H1 (cell line): ENCODE data around the gene SNF8. TPM values are rescaled to one million over a fixed set of nuclear protein-coding genes. Genes with fewer than 3 reads are reported as not detected.

ENCODE experiments used
- CTCF ChIA-PET: fragments of 300-600 bp; sonication (Branson Sonifier 250); formaldehyde crosslinking; loops from one replicate; lab custom pipeline; 2021; ENCODE audit not compliant: partially characterized antibody; lab: Charles Lee
- POLR2A ChIA-PET: fragments of 300-600 bp; sonication (Branson Sonifier 250); formaldehyde crosslinking; loops from one replicate; lab custom pipeline; 2021; ENCODE audit warnings: inconsistent platforms; ENCODE audit not compliant: partially characterized antibody; lab: Charles Lee
- DNase-seq, 2 experiments: peaks; one replicate each; pipeline versions ENCODE4 v3.0.0 to v3.0.0-alpha.2; 2010 to 2022; ENCODE audit warnings: low spot score in 2 of 2, low read depth in 1 of 2, mixed read lengths in 1 of 2
- FAIRE-seq: peaks from 2 replicates; lab custom pipeline; 2011; peaks lifted over from hg19 to GRCh38; lab: Jason Lieb, UNC
- H2AFZ ChIP-seq: 2 replicates; pipeline ENCODE4 v1.8.1; 2012; ENCODE audit warnings: low read length, inconsistent platforms
- H2AK5ac ChIP-seq: 2 replicates; pipeline ENCODE4 v1.6.1; 2013; ENCODE audit warnings: low read depth, low read length
- H2BK120ac ChIP-seq: replicated peaks from 2 replicates; pipeline ENCODE3; 2013; ENCODE audit warnings: low read depth, low read length, inconsistent platforms
- H2BK12ac ChIP-seq: 2 replicates; pipeline ENCODE4 v1.6.1; 2013; ENCODE audit warnings: low read depth, low read length
- H2BK15ac ChIP-seq: 2 replicates; pipeline ENCODE4 v1.6.1; 2013; ENCODE audit warnings: low read length
- H2BK20ac ChIP-seq: 2 replicates; pipeline ENCODE4 v1.6.1; 2013; ENCODE audit warnings: low read length
- H2BK5ac ChIP-seq: 2 replicates; pipeline ENCODE4 v1.6.1; 2013; ENCODE audit warnings: low read depth, low read length
- H3K14ac ChIP-seq: 2 replicates; pipeline ENCODE4 v1.6.1; 2013; ENCODE audit warnings: inconsistent platforms; ENCODE audit not compliant: insufficient read length
- H3K18ac ChIP-seq: 2 replicates; pipeline ENCODE4 v1.6.1; 2013; ENCODE audit warnings: low read length; ENCODE audit errors: extremely low read depth
- H3K23ac ChIP-seq: 2 replicates; pipeline ENCODE4 v1.6.1; 2013; ENCODE audit warnings: inconsistent platforms; ENCODE audit not compliant: insufficient read length
- H3K23me2 ChIP-seq: 2 replicates; pipeline ENCODE4 v1.6.1; 2013; ENCODE audit warnings: low read depth, low read length
- H3K27ac ChIP-seq: 2 replicates; pipeline ENCODE4 v1.6.1; 2011; ENCODE audit warnings: low read depth, low read length, inconsistent platforms
- H3K27me3 ChIP-seq, 4 experiments: replicated peaks in 1 of 4; 1 replicate in 1 of 4; 2 replicates in 3 of 4; pipeline versions ENCODE4 v1.6.1 to v1.8.1; 2011 to 2013; ENCODE audit warnings: low read length in 3 of 4, mild to moderate bottlenecking in 3 of 4, inconsistent platforms in 2 of 4, mixed read lengths in 2 of 4, moderate library complexity in 1 of 4; ENCODE audit not compliant: control insufficient read depth in 3 of 4, insufficient read depth in 3 of 4; ENCODE audit errors: extremely low read depth in 1 of 4
- H3K36me3 ChIP-seq, 4 experiments: 2 replicates each; pipeline versions ENCODE4 v1.6.1 to v1.8.1; 2011 to 2013; ENCODE audit warnings: mild to moderate bottlenecking in 4 of 4, low read length in 3 of 4, moderate library complexity in 2 of 4, control low read depth in 1 of 4, inconsistent platforms in 1 of 4; ENCODE audit not compliant: insufficient read depth in 4 of 4, control insufficient read depth in 2 of 4
- H3K4ac ChIP-seq: replicated peaks from 2 replicates; pipeline ENCODE3; 2013; ENCODE audit warnings: low read length, low read depth, mixed read lengths, inconsistent platforms; ENCODE audit not compliant: insufficient read length
- H3K4me1 ChIP-seq, 4 experiments: replicated peaks in 1 of 4; 1 replicate in 1 of 4; 2 replicates in 3 of 4; pipeline versions ENCODE4 v1.6.1 to v1.8.1; 2011 to 2013; ENCODE audit warnings: low read length in 3 of 4, inconsistent platforms in 2 of 4, mixed read lengths in 1 of 4; ENCODE audit not compliant: insufficient read depth in 4 of 4, control insufficient read depth in 3 of 4
- H3K4me2 ChIP-seq, 2 experiments: 2 replicates each; pipeline versions ENCODE4 v1.6.1 to v1.8.1; 2011 to 2013; ENCODE audit warnings: low read depth in 2 of 2, low read length in 2 of 2, control low read depth in 1 of 2, inconsistent platforms in 1 of 2, mild to moderate bottlenecking in 1 of 2; ENCODE audit not compliant: insufficient read depth in 1 of 2
- H3K4me3 ChIP-seq, 4 experiments: fragments of 200-600, 300-600 bp in 1 of 4; sonication (generic), shearing (Covaris generic), sonication (Bioruptor Twin) in 1 of 4; 2 replicates each; pipeline versions ENCODE4 v1.5.1 to v1.8.1; 2011 to 2016; ENCODE audit warnings: low read length in 4 of 4, low read depth in 3 of 4, control low read depth in 2 of 4, inconsistent platforms in 2 of 4, mild to moderate bottlenecking in 2 of 4, mixed read lengths in 1 of 4, moderate library complexity in 1 of 4; ENCODE audit not compliant: insufficient read depth in 2 of 4; ENCODE audit errors: extremely low read depth in 1 of 4
- H3K56ac ChIP-seq: replicated peaks from 2 replicates; pipeline ENCODE3; 2013; ENCODE audit warnings: low read depth, mild to moderate bottlenecking, mixed read lengths, low read length, inconsistent platforms; ENCODE audit not compliant: insufficient read length
- H3K79me1 ChIP-seq: 2 replicates; pipeline ENCODE4 v1.6.1; 2013; ENCODE audit warnings: low read depth, low read length, control low read depth
- H3K79me2 ChIP-seq, 2 experiments: 2 replicates each; pipeline versions ENCODE4 v1.6.1 to v1.8.1; 2012 to 2013; ENCODE audit warnings: low read length in 2 of 2, mild to moderate bottlenecking in 2 of 2, inconsistent platforms in 1 of 2; ENCODE audit not compliant: insufficient read depth in 2 of 2, control insufficient read depth in 1 of 2
- H3K9ac ChIP-seq, 4 experiments: replicated peaks in 1 of 4; 1 replicate in 1 of 4; 2 replicates in 3 of 4; pipeline versions ENCODE4 v1.6.1 to v1.8.1; 2011 to 2013; ENCODE audit warnings: low read depth in 3 of 4, low read length in 3 of 4, control low read depth in 2 of 4, mild to moderate bottlenecking in 2 of 4, moderate library complexity in 2 of 4, inconsistent platforms in 1 of 4; ENCODE audit errors: extremely low read depth in 1 of 4
- H3K9me3 ChIP-seq, 2 experiments: 2 replicates each; pipeline versions ENCODE4 v1.6.1 to v1.8.1; 2012 to 2013; ENCODE audit warnings: mild to moderate bottlenecking in 2 of 2, moderate library complexity in 2 of 2, control low read depth in 1 of 2, inconsistent platforms in 1 of 2, low read depth in 1 of 2, low read length in 1 of 2, mixed read lengths in 1 of 2; ENCODE audit not compliant: insufficient read depth in 2 of 2
- H4K20me1 ChIP-seq, 2 experiments: replicated peaks in 1 of 2; 2 replicates each; pipeline versions ENCODE3 to v1.8.1; 2011 to 2013; ENCODE audit warnings: inconsistent platforms in 2 of 2, low read length in 2 of 2, mild to moderate bottlenecking in 1 of 2; ENCODE audit not compliant: insufficient read depth in 2 of 2, control insufficient read depth in 1 of 2
- H4K5ac ChIP-seq: 2 replicates; pipeline ENCODE4 v1.6.1; 2013; ENCODE audit warnings: low read length, low read depth, mixed read lengths, inconsistent platforms; ENCODE audit not compliant: insufficient read length
- H4K8ac ChIP-seq: 2 replicates; pipeline ENCODE4 v1.8.0; 2013; ENCODE audit warnings: mild to moderate bottlenecking, moderate library complexity, low read length, inconsistent platforms; ENCODE audit not compliant: insufficient read depth; ENCODE audit errors: extremely low read depth
- H4K91ac ChIP-seq: replicated peaks from 2 replicates; pipeline ENCODE3; 2013; ENCODE audit warnings: low read length, mixed read lengths, inconsistent platforms; ENCODE audit not compliant: insufficient read length
- ASH2L ChIP-seq: fragments of 200-600, 300-600 bp; sonication (generic); IDR thresholded peaks from one replicate; pipeline ENCODE4 v1.7.1; 2017; ENCODE audit warnings: low read length
- BACH1 ChIP-seq: IDR thresholded peaks from 2 replicates; pipeline ENCODE4 v1.6.1; 2012; ENCODE audit warnings: low read length, improper control_type of control experiment
- CBX8 ChIP-seq: fragments of 300-800, 300-1000 bp; sonication (generic); IDR thresholded peaks from 2 replicates; pipeline ENCODE4 v1.7.1; 2016; ENCODE audit warnings: low read depth, low read length, borderline replicate concordance
- CTBP2 ChIP-seq: IDR thresholded peaks from 2 replicates; pipeline ENCODE4 v1.7.0; 2011; ENCODE audit warnings: borderline replicate concordance, mild to moderate bottlenecking, moderate library complexity, mixed read lengths, low read length; ENCODE audit not compliant: insufficient read depth, insufficient read length
- EGR1 ChIP-seq: IDR thresholded peaks from 2 replicates; pipeline ENCODE4 v1.6.1; 2011; ENCODE audit warnings: low read depth, low read length, borderline replicate concordance
- HDAC6 ChIP-seq: IDR thresholded peaks from one replicate; pipeline ENCODE4 v1.7.1; 2012; ENCODE audit warnings: low read depth, mild to moderate bottlenecking, inconsistent platforms, low read length, moderate library complexity
- SIX5 ChIP-seq: IDR thresholded peaks from 2 replicates; pipeline ENCODE4 v1.6.1; 2011; ENCODE audit warnings: mild to moderate bottlenecking, low read depth, low read length
- SP2 ChIP-seq: IDR thresholded peaks from 2 replicates; pipeline ENCODE4 v1.6.1; 2012; ENCODE audit warnings: mild to moderate bottlenecking, low read length, inconsistent platforms
- SP4 ChIP-seq: IDR thresholded peaks from 2 replicates; pipeline ENCODE4 v1.6.1; 2012; ENCODE audit warnings: low read length, inconsistent platforms
- TAF1 ChIP-seq: IDR thresholded peaks from 2 replicates; pipeline ENCODE4 v1.6.1; 2011; ENCODE audit warnings: mild to moderate bottlenecking, low read depth, low read length
- TEAD4 ChIP-seq: IDR thresholded peaks from 2 replicates; pipeline ENCODE4 v1.6.1; 2012; ENCODE audit warnings: low read depth, low read length, inconsistent platforms, mixed read lengths
- WGBS, 2 experiments: shearing (Covaris generic) in 1 of 2; methylation state at CpG; one replicate each; pipeline versions ENCODE4 v1.1.6 to v1.1.7; 2013 to 2015; ENCODE audit warnings: low lambda C conversion rate in 2 of 2, mixed read lengths in 2 of 2, inconsistent platforms in 1 of 2, low coverage in 1 of 2, missing lambda C conversion rate in 1 of 2; ENCODE audit not compliant: insufficient replicate concordance in 2 of 2, insufficient coverage in 1 of 2, insufficient read length in 1 of 2; ENCODE audit errors: extremely low coverage in 1 of 2, missing lambda C conversion rate in 1 of 2; 5-methylcytosine and 5-hydroxymethylcytosine counted together
- polyA plus RNA-seq, 7 experiments: library from polyadenylated mRNA; depleted of rRNA in 3 of 7; stranded (reverse) in 5 of 7; unstranded in 2 of 7; fragments of >200 nt in 5 of 7; fragments of 200-250 nt in 2 of 7; gene quantifications; 1 replicate in 5 of 7; 2 replicates in 1 of 7; 4 replicates in 1 of 7; pipeline versions ENCODE4 v1.2.1 to v1.2.3, GENCODE V29; 2011 to 2013; ENCODE audit warnings: missing spikeins in 2 of 7, mixed read lengths in 2 of 7
- total RNA-seq: library from RNA; stranded (reverse); fragmentation: NEBNext Ultra II Directional; extraction: Animal tissue kit (Norgen Biotek cat#: 25700); gene quantifications from 2 replicates; pipeline ENCODE4 v1.2.1, GENCODE V29; 2021
- TF ChIP-seq, protein P1 (sequence below): IDR thresholded peaks from 2 replicates; pipeline ENCODE4 v1.6.1; 2011; ENCODE audit warnings: low read depth, mild to moderate bottlenecking, low read length; ENCODE audit not compliant: insufficient read depth

The SNF8 gene
- total and polyA plus RNA-seq, 2 of the 8 experiments (the other 6 are each of a cell fraction or from before 2014, with no cell fraction given), result 132 to 133 TPM

DNA sequence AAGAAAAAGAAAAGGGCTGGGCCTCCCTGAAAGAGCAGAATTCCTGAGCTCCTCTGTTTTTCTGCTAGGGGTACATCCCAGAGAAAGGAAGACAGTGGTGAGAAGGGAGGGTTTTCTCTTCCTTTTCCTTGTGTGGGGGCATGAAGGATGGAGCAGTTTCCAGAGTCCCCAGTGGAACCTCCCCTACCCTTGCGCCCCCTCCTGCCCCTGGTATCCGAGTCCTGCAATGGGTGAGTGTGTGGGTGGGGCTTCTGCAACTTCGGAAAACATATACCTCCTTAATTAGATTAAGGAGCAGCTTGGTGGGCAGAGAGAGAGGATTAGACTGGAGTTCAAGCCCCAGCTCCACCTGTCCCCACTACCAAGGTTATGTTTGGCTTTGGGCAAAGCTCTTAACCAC, 29.2 kb upstream of the SNF8 start:
- Histone ChIP-seq H3K27ac (no peak overlapping the region), H2BK20ac (no peak overlapping the region), H3K9ac (no peak overlapping the region), H3K23me2 (no peaks in the 10 kb centered on the region), H2BK120ac (no peak overlapping the region), H2AFZ (no peak overlapping the region), H3K27me3 (peaks cover 0 to 2% (median 0%) of the 10 kb centered on the region in 4 experiments; a peak in 1 of 7 replicates), H3K4me2 (no peak overlapping the region), H4K8ac (no peak overlapping the region), H3K4me1 (peaks cover 2 to 12% (median 8%) of the 10 kb centered on the region in 4 experiments), H2BK15ac (no peak overlapping the region)
- DNase-seq, result no peak
- CTCF ChIA-PET, result interaction anchor here (1.0 to 1.9 kb wide), 9 partner anchors 19 to 61 kb away, joined by 3 to 10 read pairs (median 5); no protein-coding TSS in a partner anchor
- 61% methylated on average over 3 of the region's 3 CpGs; no CpG with 5 or more reads in 1 of the 2 experiments for WGBS, 2 experiments
- TF ChIP-seq EGR1 (no peak), CTBP2 (no peak), SP2 (no peak), CBX8 (no peak), ASH2L (no peak), SP4 (no peak), HDAC6 (no peak), TAF1 (no peak), BACH1 (no peak), SIX5 (no peak), TEAD4 (no peak)
- TF ChIP-seq, protein P1, sequence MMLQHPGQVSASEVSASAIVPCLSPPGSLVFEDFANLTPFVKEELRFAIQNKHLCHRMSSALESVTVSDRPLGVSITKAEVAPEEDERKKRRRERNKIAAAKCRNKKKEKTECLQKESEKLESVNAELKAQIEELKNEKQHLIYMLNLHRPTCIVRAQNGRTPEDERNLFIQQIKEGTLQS, result no peak
- TF ChIP-seq, all 59 proteins: peak for 0
- no peak for FAIRE-seq
- Histone ChIP-seq H4K5ac (no peak overlapping the region), H4K20me1 (no peaks in the 10 kb centered on the region), H2BK12ac (no peak overlapping the region), H3K79me1 (no peaks in the 10 kb centered on the region), H3K9me3 (no peaks in the 10 kb centered on the region), H3K36me3 (no peaks in the 10 kb centered on the region), H3K4ac (no peak overlapping the region), H3K4me3 (no peak overlapping the region), H3K56ac (no peak overlapping the region), H3K18ac (no peak overlapping the region; the same call in 1 of the 2 replicates), H3K14ac (no peak overlapping the region), H3K23ac (no peak overlapping the region), H3K79me2 (no peaks in the 10 kb centered on the region), H4K91ac (no peak overlapping the region), H2BK5ac (no peak overlapping the region; the same call in 1 of the 2 replicates), H2AK5ac (no peak overlapping the region)
- POLR2A ChIA-PET, result interaction anchor here (0.8 to 5.5 kb wide), 7 partner anchors 11 to 80 kb away, joined by 3 to 38 read pairs (median 6); partner anchors contain the start of genes IGF2BP1 and UBE2Z
